Endothelial cell (in vitro differentiated cells): ENCODE results near the gene PHKB. TPM values are rescaled to one million over a fixed set of nuclear protein-coding genes. Genes with fewer than 3 reads are reported as not detected.

Experiments used
- DNase-seq: peaks from one replicate; pipeline ENCODE4 v3.0.0; 2021; ENCODE audit warnings: low spot score
- H3K27ac Mint-ChIP-seq: one replicate; pipeline ENCODE4 v1.8.0; 2021; ENCODE audit warnings: mixed read lengths, inconsistent platforms; ENCODE audit not compliant: unreplicated experiment
- H3K27me3 Mint-ChIP-seq: one replicate; pipeline ENCODE4 v1.8.0; 2021; ENCODE audit warnings: mild to moderate bottlenecking, moderate library complexity, mixed read lengths, inconsistent platforms; ENCODE audit not compliant: unreplicated experiment
- H3K36me3 Mint-ChIP-seq: one replicate; pipeline ENCODE4 v1.8.0; 2021; ENCODE audit warnings: mild to moderate bottlenecking, low read depth, mixed read lengths, inconsistent platforms; ENCODE audit not compliant: unreplicated experiment
- H3K4me1 Mint-ChIP-seq: one replicate; pipeline ENCODE4 v1.8.0; 2021; ENCODE audit warnings: mild to moderate bottlenecking, mixed read lengths, inconsistent platforms; ENCODE audit not compliant: unreplicated experiment
- H3K4me3 Mint-ChIP-seq: one replicate; pipeline ENCODE4 v1.8.0; 2021; ENCODE audit warnings: mild to moderate bottlenecking, mixed read lengths, inconsistent platforms; ENCODE audit not compliant: unreplicated experiment
- H3K9me3 Mint-ChIP-seq: one replicate; pipeline ENCODE4 v1.8.0; 2021; ENCODE audit warnings: mixed read lengths, inconsistent platforms; ENCODE audit not compliant: unreplicated experiment
- CTCF ChIP-seq: fragments of 200-600 bp; sonication (generic); IDR thresholded peaks from one replicate; pipeline ENCODE4 v1.5.0; 2021; ENCODE audit warnings: antibody characterized with exemption; ENCODE audit not compliant: unreplicated experiment
- total RNA-seq: library from RNA; stranded (reverse); fragmentation: NEBNext Ultra II Directional; extraction: Animal tissue kit (Norgen Biotek cat#: 25700); gene quantifications from one replicate; pipeline ENCODE4 v1.2.1, GENCODE V29; 2021; ENCODE audit not compliant: unreplicated experiment

The PHKB gene
- total RNA-seq, 1 donor from 2014 or later = 125 TPM

- Mint-ChIP-seq H3K4me1 (peaks cover 9% of the 10 kb centered on the region), H3K27ac (no peak overlapping the region), H3K9me3 (no peaks in the 10 kb centered on the region), H3K4me3 (no peak overlapping the region), H3K36me3 (peaks cover 6% of the 10 kb centered on the region), H3K27me3 (peaks cover 1% of the 10 kb centered on the region)
- TF ChIP-seq CTCF = no peak
- DNase-seq = no peak
Observed at GRCh38 chr16:47617732-47618131, 156.6 kb downstream of the PHKB start.

- Mint-ChIP-seq H3K27ac (no peak overlapping the region), H3K9me3 (no peaks in the 10 kb centered on the region)
- TF ChIP-seq CTCF = no peak
Observed at GRCh38 chr16:47622451-47623176, 161.5 kb downstream of the PHKB start.

GRCh38 chr16:47624563-47624962 lies 163.4 kb downstream of the PHKB start:
- Mint-ChIP-seq H3K4me1 (peaks cover 13% of the 10 kb centered on the region), H3K27me3 (peaks cover 2% of the 10 kb centered on the region), H3K4me3 (no peak overlapping the region), H3K27ac (no peak overlapping the region), H3K9me3 (no peaks in the 10 kb centered on the region), H3K36me3 (peaks cover 5% of the 10 kb centered on the region)
- DNase-seq = no peak
- TF ChIP-seq CTCF = no peak

More at GRCh38 chr16:47622451-47623176, 161.5 kb downstream of the PHKB start:
- DNase-seq = no peak
- Mint-ChIP-seq H3K27me3 (peaks cover 2% of the 10 kb centered on the region), H3K4me3 (no peak overlapping the region), H3K4me1 (peaks cover 15% of the 10 kb centered on the region), H3K36me3 (peaks cover 5% of the 10 kb centered on the region)

GRCh38 chr16:47625115-47625567 lies 164.0 kb downstream of the PHKB start:
- DNase-seq = no peak
- no peak for TF ChIP-seq CTCF
- peaks cover 5% of the 10 kb centered on the region for H3K36me3 Mint-ChIP-seq
- H3K9me3 Mint-ChIP-seq = no peaks in the 10 kb centered on the region
- no peak overlapping the region for H3K27ac Mint-ChIP-seq
- peaks cover 2% of the 10 kb centered on the region for H3K27me3 Mint-ChIP-seq
- no peak overlapping the region for H3K4me3 Mint-ChIP-seq
- peaks cover 13% of the 10 kb centered on the region for H3K4me1 Mint-ChIP-seq

GRCh38 chr16:47626246-47626645 lies 165.1 kb downstream of the PHKB start:
- DNase-seq = no peak
- Mint-ChIP-seq H3K9me3 (no peaks in the 10 kb centered on the region), H3K4me1 (peaks cover 17% of the 10 kb centered on the region), H3K36me3 (peaks cover 10% of the 10 kb centered on the region), H3K4me3 (no peak overlapping the region), H3K27me3 (peaks cover 2% of the 10 kb centered on the region), H3K27ac (peak overlapping the region; percentile 89)
- TF ChIP-seq CTCF = no peak
